ENCODE data around the gene USP15. TPM values are rescaled to one million over a fixed set of nuclear protein-coding genes. Genes with fewer than 3 reads are reported as not detected.

Gene USP15
- polyA plus RNA-seq (ENCODE audit: insufficient read length) = 40.2 TPM

GRCh38 chr12:62259993-62260732 is at the start of gene USP15:
TSS of gene USP15 (plus strand) at chr12:62260404. CDS start at chr12:62260415, 11 bp downstream.
- peak; percentile 97 for DNase-seq

GRCh38 chr12:62210422-62210821 is 49.8 kb upstream of the USP15 start:
- no peak for DNase-seq

GRCh38 chr12:62211510-62211909 is 48.7 kb upstream of the USP15 start:
- DNase-seq = no peak

GRCh38 chr12:62214846-62215245 is 45.4 kb upstream of the USP15 start:
- DNase-seq = no peak

- no peak for DNase-seq
Measured at GRCh38 chr12:62215506-62215905, 44.7 kb upstream of the USP15 start.

- no peak for DNase-seq
Measured at GRCh38 chr12:62217466-62218194, 42.6 kb upstream of the USP15 start.

- DNase-seq = no peak
Measured at GRCh38 chr12:62221107-62221506, 39.1 kb upstream of the USP15 start.

GRCh38 chr12:62224601-62225000 is 35.6 kb upstream of the USP15 start:
- no peak for DNase-seq

GRCh38 chr12:62227091-62227490 is 33.1 kb upstream of the USP15 start:
- DNase-seq = no peak

- DNase-seq = no peak
Measured at GRCh38 chr12:62230652-62231051, 29.6 kb upstream of the USP15 start.

- no peak for DNase-seq
Measured at GRCh38 chr12:62232143-62232729, 28.0 kb upstream of the USP15 start.

GRCh38 chr12:62233805-62234204 is 26.4 kb upstream of the USP15 start:
- DNase-seq = no peak

- DNase-seq = no peak
Measured at GRCh38 chr12:62239571-62239970, 20.6 kb upstream of the USP15 start.

GRCh38 chr12:62247281-62248045 is 12.7 kb upstream of the USP15 start:
- DNase-seq = no peak

GRCh38 chr12:62248873-62249272 is 11.3 kb upstream of the USP15 start:
- DNase-seq = no peak

GRCh38 chr12:62249419-62249818 is 10.8 kb upstream of the USP15 start:
- DNase-seq = no peak

GRCh38 chr12:62250671-62251608 is 9.3 kb upstream of the USP15 start:
- DNase-seq = no peak

- DNase-seq = no peak
Measured at GRCh38 chr12:62251609-62251958, 8.6 kb upstream of the USP15 start.

GRCh38 chr12:62252576-62252975 is 7.6 kb upstream of the USP15 start:
- DNase-seq = no peak

- DNase-seq = no peak
Measured at GRCh38 chr12:62254967-62255366, 5.2 kb upstream of the USP15 start.

GRCh38 chr12:62256408-62257096 is 3.7 kb upstream of the USP15 start:
- DNase-seq = no peak

Measured in hindlimb muscle (tissue), 1 donor.